ENCODE results near the gene FIBIN.
"Not testable (repeated sequence)": the region's sequence is repeated elsewhere in the genome, so short reads cannot be mapped to it uniquely, and the experiment has no call there.

Gene FIBIN

DNA sequence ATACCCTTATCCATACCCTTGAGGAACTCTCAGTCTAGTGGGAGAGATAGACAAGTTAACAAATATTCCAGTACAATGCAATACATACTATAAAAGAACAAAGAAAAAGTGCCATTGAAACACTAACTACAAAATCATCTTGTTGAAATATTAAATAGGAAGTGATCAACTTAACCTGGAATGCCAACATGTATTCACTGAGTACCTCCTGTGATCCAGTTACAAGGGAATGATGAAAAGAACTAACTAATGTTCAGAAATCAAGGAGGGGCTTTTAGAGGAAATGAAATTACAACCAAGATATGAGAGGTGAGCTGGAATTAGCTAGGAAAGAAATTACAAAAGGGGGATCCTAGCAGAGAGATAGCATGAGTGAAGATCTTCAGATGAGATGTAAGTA, 6.2 kb upstream of the FIBIN start:
- H3K36me3 Mint-ChIP-seq (ENCODE audit: insufficient read depth) = no peaks in the 10 kb centered on the region
- H3K4me3 Mint-ChIP-seq = no peak overlapping the region

DNA sequence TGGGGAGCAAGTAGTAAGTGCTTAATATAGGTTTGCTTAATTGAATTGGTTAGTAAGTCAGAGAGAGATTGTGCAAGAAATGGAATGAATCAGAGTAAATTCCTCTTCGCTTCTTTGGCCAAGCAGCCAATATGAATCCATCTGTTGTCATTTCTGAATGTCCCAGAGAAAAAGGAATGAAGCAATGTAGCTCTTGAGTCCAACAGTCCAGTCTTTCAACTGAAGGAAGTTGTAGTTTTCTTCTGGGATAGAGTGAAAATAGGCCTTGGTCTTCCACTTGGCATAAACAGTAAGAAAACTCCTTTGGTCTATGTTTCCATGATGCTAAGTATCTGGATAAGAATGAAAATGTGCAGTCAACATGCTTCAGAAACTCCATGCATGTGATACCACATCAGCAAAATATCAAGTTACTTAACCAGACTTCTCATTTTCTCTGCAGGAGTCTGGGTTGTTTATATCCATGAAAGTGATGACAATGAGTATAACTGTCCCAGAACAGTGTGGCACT, 1.8 kb upstream of the FIBIN start:
- Mint-ChIP-seq H3K27me3 (no peaks in the 10 kb centered on the region), H3K4me3 (no peak overlapping the region), H3K4me1 (no peaks in the 10 kb centered on the region), H3K27ac (ENCODE audit: low read depth) (no peak overlapping the region), H3K36me3 (ENCODE audit: insufficient read depth) (no peaks in the 10 kb centered on the region), H3K9me3 (no peaks in the 10 kb centered on the region)
- ATAC-seq (replicated peaks; ENCODE audit: extremely low read depth, poor library complexity, severe bottlenecking) = no peak
- DNase-seq (ENCODE audit: low spot score in 2 of 2) = no peak

More for the DNA sequence above, 6.2 kb upstream of the FIBIN start:
- DNase-seq (ENCODE audit: low spot score in 2 of 2) (no peak), ATAC-seq (replicated peaks; ENCODE audit: extremely low read depth, poor library complexity, severe bottlenecking) (no peak)
- peaks cover 7% of the 10 kb centered on the region for H3K9me3 Mint-ChIP-seq
- H3K27ac Mint-ChIP-seq (ENCODE audit: low read depth) = no peak overlapping the region
- no peaks in the 10 kb centered on the region for H3K27me3 Mint-ChIP-seq
- H3K4me1 Mint-ChIP-seq = no peaks in the 10 kb centered on the region

DNA sequence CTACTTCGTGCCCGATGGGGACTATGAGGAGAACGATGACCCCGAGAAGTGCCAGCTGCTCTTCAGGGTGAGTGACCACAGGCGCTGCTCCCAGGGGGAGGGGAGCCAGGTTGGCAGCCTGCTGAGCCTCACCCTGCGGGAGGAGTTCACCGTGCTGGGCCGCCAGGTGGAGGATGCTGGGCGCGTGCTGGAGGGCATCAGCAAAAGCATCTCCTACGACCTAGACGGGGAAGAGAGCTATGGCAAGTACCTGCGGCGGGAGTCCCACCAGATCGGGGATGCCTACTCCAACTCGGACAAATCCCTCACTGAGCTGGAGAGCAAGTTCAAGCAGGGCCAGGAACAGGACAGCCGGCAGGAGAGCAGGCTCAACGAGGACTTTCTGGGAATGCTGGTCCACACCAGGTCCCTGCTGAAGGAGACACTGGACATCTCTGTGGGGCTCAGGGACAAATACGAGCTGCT, 751 bp downstream of the FIBIN start:
- no peak for ATAC-seq (replicated peaks; ENCODE audit: extremely low read depth, poor library complexity, severe bottlenecking)
- H3K4me1 Mint-ChIP-seq = no peaks in the 10 kb centered on the region
- no peak overlapping the region for H3K27ac Mint-ChIP-seq (ENCODE audit: low read depth)
- H3K27me3 Mint-ChIP-seq = no peaks in the 10 kb centered on the region
- no peaks in the 10 kb centered on the region for H3K9me3 Mint-ChIP-seq
- no peak for DNase-seq (ENCODE audit: low spot score in 2 of 2)
- no peaks in the 10 kb centered on the region for H3K36me3 Mint-ChIP-seq (ENCODE audit: insufficient read depth)
- H3K4me3 Mint-ChIP-seq = no peak overlapping the region

DNA sequence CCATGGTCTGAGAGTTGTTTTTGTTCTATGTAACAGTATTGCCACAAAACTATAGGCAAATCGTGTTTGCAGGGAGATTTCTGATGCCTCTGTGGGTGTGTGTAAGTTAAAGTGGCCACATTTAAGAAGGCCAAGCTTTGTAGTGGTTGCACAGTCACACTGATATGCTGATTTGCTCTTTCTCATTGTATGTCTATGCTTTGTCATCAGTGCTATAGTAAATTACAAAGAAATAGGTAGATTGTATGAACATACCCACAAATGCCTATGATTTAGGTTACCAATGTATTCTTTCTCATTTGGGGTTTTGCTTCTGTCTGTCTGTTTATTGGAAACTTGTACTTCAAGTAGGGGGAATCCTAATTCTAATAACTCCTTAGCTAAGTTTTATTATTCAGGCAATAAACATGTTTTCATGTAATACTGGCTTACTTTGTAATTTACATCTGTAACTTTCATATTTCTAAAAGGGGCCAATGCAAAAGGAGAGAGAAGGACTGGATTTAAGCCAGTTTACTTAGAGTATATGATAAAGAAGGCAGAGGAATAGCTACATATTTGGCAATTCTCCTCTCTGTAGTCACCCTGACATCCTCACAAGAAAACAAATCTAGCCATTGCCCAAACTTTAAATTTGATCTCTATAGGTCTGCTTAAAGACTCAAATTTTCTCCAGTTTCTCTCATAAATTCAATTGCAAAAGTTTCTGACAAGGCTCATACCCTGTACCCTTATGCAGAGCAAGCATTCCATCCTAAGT, 2.0 kb downstream of the FIBIN start:
- Mint-ChIP-seq H3K27ac (ENCODE audit: low read depth) (no peak overlapping the region), H3K27me3 (no peaks in the 10 kb centered on the region), H3K4me1 (no peaks in the 10 kb centered on the region), H3K36me3 (ENCODE audit: insufficient read depth) (no peaks in the 10 kb centered on the region), H3K9me3 (no peaks in the 10 kb centered on the region), H3K4me3 (no peak overlapping the region)
- ATAC-seq (replicated peaks; ENCODE audit: extremely low read depth, poor library complexity, severe bottlenecking) (no peak), DNase-seq (ENCODE audit: low spot score in 2 of 2) (no peak)

DNA sequence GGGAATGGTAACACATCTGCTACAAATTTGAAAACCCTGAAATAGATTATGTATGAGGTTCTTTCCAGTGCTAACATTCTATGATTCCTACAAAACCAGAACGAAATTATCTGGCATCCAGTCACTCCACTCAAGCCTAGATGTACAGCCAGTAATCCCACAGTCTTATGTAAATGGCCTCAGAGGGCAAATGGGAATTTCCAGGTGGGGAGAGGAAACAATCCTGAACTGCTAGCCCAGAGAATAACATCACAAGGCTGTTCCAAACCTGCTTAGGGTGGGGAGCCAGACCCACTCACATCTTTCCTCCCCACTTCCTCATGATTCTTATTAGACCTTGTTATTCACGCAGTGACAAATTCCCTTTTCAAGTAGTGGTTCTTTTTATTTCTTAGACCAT, 3.5 kb downstream of the FIBIN start:
- Mint-ChIP-seq H3K4me1 (no peaks in the 10 kb centered on the region), H3K27ac (ENCODE audit: low read depth) (no peak overlapping the region), H3K9me3 (no peaks in the 10 kb centered on the region), H3K4me3 (no peak overlapping the region), H3K27me3 (no peaks in the 10 kb centered on the region), H3K36me3 (ENCODE audit: insufficient read depth) (no peaks in the 10 kb centered on the region)
- ATAC-seq (replicated peaks; ENCODE audit: extremely low read depth, poor library complexity, severe bottlenecking) (no peak), DNase-seq (ENCODE audit: low spot score in 2 of 2) (no peak)

DNA sequence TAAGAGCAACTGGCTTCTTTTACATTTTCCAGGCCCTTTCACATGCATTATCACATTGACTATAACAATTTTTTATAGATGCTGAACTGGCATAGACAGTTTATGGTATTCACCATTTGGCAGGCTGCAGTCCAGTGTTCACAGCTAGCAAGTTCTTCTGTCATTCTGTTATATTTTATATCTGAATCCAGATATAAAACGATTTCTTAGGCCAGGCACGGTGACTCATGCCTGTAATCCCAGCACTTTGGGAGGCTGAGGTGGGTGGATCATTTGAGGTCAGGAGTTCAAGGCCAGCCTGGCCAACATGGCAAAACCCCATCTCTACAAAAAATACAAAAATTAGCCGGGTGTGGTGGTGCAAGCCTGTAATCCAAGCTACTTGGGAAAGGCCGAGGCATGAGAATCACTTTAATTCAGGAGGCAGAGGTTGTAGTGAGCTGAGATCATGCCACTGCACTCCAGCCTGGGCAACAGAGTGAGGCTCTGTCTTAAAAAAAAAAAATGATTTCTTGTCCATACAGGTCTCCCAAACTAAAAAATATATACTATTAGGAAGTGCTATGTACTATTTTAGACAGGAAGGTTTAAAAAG, 7.3 kb downstream of the FIBIN start:
- H3K27me3 Mint-ChIP-seq; H3K4me1 Mint-ChIP-seq; H3K36me3 Mint-ChIP-seq (ENCODE audit: insufficient read depth); ATAC-seq (replicated peaks; ENCODE audit: extremely low read depth, poor library complexity, severe bottlenecking); H3K27ac Mint-ChIP-seq (ENCODE audit: low read depth); H3K4me3 Mint-ChIP-seq; DNase-seq (ENCODE audit: low spot score in 2 of 2); H3K9me3 Mint-ChIP-seq: not testable (repeated sequence)

DNA sequence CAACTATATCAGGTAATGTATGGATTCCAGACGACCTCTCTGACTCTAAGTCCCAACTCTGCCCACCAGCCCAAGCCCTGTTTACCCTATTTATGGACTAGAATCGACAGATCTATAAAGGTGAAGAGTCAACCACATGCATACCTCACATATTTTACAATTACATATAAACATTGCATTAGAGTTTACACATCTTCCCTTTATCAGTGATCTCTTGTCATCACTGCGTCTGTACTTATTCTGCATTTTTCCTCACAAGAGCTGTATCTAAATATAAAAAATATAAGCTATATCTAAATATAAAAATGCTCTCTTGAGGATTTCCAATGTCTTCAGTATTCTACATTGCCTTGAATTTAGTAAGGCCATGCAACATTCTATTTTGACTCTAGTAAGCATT, 8.5 kb downstream of the FIBIN start:
- Mint-ChIP-seq H3K9me3 (no peaks in the 10 kb centered on the region), H3K4me3 (no peak overlapping the region), H3K4me1 (no peaks in the 10 kb centered on the region), H3K36me3 (ENCODE audit: insufficient read depth) (no peaks in the 10 kb centered on the region), H3K27ac (ENCODE audit: low read depth) (no peak overlapping the region), H3K27me3 (no peaks in the 10 kb centered on the region)
- no peak for DNase-seq (ENCODE audit: low spot score in 2 of 2)
- ATAC-seq (replicated peaks; ENCODE audit: extremely low read depth, poor library complexity, severe bottlenecking) = no peak

DNA sequence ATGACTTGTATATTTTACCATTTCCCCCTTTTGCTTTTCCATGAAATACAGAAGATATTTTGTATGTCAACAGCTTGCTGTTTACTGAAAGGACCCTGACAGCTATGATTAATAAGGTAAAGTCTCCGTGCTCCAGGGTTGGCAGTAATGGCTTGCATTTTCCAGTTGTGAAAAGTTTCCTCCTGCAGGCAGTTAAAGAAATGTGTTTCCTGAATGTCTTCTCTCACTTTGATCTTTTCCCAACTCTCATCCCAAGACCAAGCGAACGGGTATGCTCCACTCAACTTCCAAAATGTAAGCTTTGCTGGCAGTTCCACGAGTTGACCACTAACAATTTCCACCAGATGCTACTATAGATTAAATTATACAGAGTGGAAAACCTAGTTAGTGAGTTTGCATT, 8.9 kb downstream of the FIBIN start:
- no peaks in the 10 kb centered on the region for H3K9me3 Mint-ChIP-seq
- DNase-seq (ENCODE audit: low spot score in 2 of 2) (no peak), ATAC-seq (replicated peaks; ENCODE audit: extremely low read depth, poor library complexity, severe bottlenecking) (no peak)
- no peaks in the 10 kb centered on the region for H3K36me3 Mint-ChIP-seq (ENCODE audit: insufficient read depth)
- no peaks in the 10 kb centered on the region for H3K4me1 Mint-ChIP-seq
- no peak overlapping the region for H3K4me3 Mint-ChIP-seq
- no peaks in the 10 kb centered on the region for H3K27me3 Mint-ChIP-seq
- H3K27ac Mint-ChIP-seq (ENCODE audit: low read depth) = no peak overlapping the region

DNA sequence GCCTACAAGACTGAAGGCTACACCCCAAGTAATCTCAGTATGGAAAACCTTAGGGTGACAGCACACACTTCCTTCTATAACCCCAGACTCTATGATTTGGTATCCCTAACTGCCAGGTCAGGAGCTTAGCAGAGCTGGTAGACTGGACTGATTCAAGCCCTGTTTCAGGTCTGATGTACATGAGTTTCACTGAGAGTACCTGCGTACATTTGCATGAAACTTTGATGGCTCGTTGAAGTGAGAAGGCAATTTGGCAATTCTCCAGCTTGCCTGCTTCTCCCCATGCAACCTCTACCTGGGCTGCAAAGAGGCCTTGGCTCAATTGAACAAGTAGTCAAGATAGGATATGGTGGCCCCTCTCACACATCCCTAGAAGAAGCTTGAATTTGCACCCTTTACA, 10.2 kb downstream of the FIBIN start:
- no peaks in the 10 kb centered on the region for H3K4me1 Mint-ChIP-seq
- no peak for DNase-seq (ENCODE audit: low spot score in 2 of 2)
- no peaks in the 10 kb centered on the region for H3K27me3 Mint-ChIP-seq
- no peaks in the 10 kb centered on the region for H3K9me3 Mint-ChIP-seq
- H3K27ac Mint-ChIP-seq (ENCODE audit: low read depth) = no peak overlapping the region
- no peaks in the 10 kb centered on the region for H3K36me3 Mint-ChIP-seq (ENCODE audit: insufficient read depth)
- no peak overlapping the region for H3K4me3 Mint-ChIP-seq
- ATAC-seq (replicated peaks; ENCODE audit: extremely low read depth, poor library complexity, severe bottlenecking) = no peak

DNA sequence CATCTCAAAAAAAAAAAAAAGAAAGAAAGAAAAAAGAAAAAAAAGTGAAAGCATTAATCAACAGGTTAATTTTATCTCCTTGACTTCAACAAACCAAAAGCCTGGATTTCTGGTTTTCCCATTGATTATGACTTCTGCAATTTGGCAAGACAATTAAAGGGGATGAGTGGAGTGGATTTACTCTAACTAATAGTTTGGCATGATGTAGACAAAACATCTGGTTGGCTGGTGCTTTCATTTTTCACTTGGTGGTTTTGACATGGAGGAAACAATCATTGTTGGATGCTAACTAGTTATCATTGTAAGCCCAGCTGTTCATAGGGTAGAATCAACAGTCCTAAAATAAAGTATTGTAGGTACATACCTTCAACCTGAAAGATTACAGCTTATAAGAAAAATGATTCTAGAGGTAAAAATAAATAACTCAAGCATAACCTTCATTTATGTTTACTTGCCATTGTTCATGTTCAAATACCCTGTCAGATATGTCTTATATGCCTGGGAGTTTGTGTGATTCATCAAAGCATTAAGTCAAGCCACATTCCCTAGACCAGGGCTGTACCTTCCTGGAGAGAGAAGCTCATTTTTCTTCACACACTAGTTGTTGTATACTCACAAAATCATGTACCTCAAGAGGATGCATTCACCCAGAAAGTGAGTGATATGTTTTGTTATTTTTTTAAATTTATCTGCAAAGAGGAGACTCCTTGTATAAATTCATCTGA, 15.1 kb downstream of the FIBIN start:
- H3K36me3 Mint-ChIP-seq (ENCODE audit: insufficient read depth) = no peaks in the 10 kb centered on the region
- ATAC-seq (replicated peaks; ENCODE audit: extremely low read depth, poor library complexity, severe bottlenecking) = no peak
- H3K4me3 Mint-ChIP-seq = no peak overlapping the region
- no peaks in the 10 kb centered on the region for H3K4me1 Mint-ChIP-seq
- peaks cover 6% of the 10 kb centered on the region for H3K9me3 Mint-ChIP-seq
- DNase-seq (ENCODE audit: low spot score in 2 of 2) = no peak
- no peak overlapping the region for H3K27ac Mint-ChIP-seq (ENCODE audit: low read depth)
- H3K27me3 Mint-ChIP-seq = no peaks in the 10 kb centered on the region

DNA sequence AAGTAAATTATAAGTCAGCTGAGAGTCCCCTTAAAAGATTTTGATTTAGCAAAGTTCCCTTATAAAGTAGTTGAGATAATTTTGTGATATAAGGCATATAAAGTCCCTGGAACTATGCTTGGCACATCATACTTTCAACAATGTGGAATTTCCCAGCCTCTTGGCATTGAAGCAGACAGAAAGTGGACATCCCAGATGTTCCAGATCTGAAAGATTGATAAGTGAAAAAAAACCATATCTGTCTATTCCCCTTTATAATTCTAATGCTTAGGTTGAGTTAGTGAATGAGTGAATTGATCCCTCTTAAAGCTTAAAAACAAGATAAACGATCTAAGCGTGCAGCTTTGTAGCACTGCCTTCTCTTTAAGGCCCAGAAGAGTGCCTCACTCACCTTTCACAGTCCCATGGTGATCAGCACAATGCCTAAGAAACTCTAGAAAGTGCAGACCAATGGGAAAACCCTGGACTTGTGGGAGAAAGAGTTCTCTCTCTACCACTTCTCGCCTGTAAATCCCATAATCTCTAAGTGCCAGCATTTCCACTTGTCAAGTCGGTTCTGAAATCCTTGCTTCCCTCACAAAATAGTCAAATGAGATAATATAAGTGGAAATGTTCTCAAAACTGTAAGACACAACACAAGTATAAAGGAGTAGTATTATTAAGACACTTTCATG, 17.8 kb downstream of the FIBIN start:
- Mint-ChIP-seq H3K4me3 (no peak overlapping the region), H3K4me1 (no peaks in the 10 kb centered on the region), H3K27ac (ENCODE audit: low read depth) (no peak overlapping the region), H3K36me3 (ENCODE audit: insufficient read depth) (no peaks in the 10 kb centered on the region), H3K27me3 (no peaks in the 10 kb centered on the region), H3K9me3 (peaks cover 6% of the 10 kb centered on the region)
- DNase-seq (ENCODE audit: low spot score in 2 of 2) (no peak), ATAC-seq (replicated peaks; ENCODE audit: extremely low read depth, poor library complexity, severe bottlenecking) (no peak)

DNA sequence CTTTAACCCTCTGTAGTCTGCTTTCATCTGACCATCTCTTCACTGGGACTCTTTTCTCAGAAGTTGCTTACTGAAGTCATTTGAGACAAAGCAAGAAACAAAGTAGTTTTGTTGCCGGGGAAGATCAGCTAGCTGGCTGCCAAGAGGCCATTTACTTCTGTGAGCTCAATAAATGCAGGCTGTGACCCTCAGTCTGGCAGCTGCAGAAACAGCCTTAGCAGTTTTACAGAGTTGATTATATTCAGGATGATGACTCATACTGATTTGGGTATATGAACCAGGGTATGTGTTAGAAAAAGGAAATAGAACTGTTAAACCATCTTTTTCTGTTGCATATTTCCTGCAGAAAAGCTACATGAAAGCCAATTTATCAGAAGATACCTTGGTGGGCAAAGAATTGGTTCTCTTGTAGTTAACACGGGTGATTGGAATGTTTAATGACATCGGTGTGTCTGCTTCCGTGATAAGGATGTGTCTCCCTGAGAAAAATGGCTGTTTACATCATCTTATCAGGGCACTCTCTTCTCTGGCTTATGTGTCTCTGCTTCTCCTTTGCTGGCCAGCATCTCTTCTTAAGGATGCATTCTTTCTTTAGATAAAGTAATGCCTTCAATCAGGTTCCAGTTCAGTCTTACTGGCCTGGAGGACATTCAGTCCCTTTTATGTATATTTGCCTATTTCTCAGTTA, 18.5 kb downstream of the FIBIN start:
- no peak overlapping the region for H3K4me3 Mint-ChIP-seq
- H3K4me1 Mint-ChIP-seq = no peaks in the 10 kb centered on the region
- H3K9me3 Mint-ChIP-seq = peaks cover 6% of the 10 kb centered on the region
- H3K36me3 Mint-ChIP-seq (ENCODE audit: insufficient read depth) = no peaks in the 10 kb centered on the region
- no peak for ATAC-seq (replicated peaks; ENCODE audit: extremely low read depth, poor library complexity, severe bottlenecking)
- H3K27ac Mint-ChIP-seq (ENCODE audit: low read depth) = no peak overlapping the region
- DNase-seq (ENCODE audit: low spot score in 2 of 2) = no peak
- no peaks in the 10 kb centered on the region for H3K27me3 Mint-ChIP-seq

Measured in central memory CD8-positive, alpha-beta T cell (primary cell).